Trophoblast cell (in vitro differentiated cells and primary cell): ENCODE results near the gene PRKAR1A.

ENCODE experiments used
- DNase-seq, 2 donors: peaks; one replicate each; pipeline ENCODE4 v3.0.0-alpha.2; 2016
- H2AFZ ChIP-seq: 2 replicates; pipeline ENCODE4 v1.6.1; 2013; ENCODE audit warnings: low read length, moderate library complexity, mild to moderate bottlenecking; ENCODE audit not compliant: insufficient read depth, poor library complexity
- H2AK5ac ChIP-seq: 2 replicates; pipeline ENCODE4 v1.6.1; 2013; ENCODE audit warnings: mild to moderate bottlenecking, low read length
- H2BK120ac ChIP-seq: 2 replicates; pipeline ENCODE4 v1.6.1; 2013; ENCODE audit warnings: low read length, mild to moderate bottlenecking, moderate library complexity; ENCODE audit not compliant: insufficient read depth, poor library complexity
- H2BK12ac ChIP-seq: 2 replicates; pipeline ENCODE4 v1.6.1; 2013; ENCODE audit warnings: mild to moderate bottlenecking, low read length, moderate library complexity
- H2BK5ac ChIP-seq: 2 replicates; pipeline ENCODE4 v1.6.1; 2013; ENCODE audit warnings: low read length, low read depth, moderate library complexity, mild to moderate bottlenecking; ENCODE audit not compliant: poor library complexity
- H3K14ac ChIP-seq: 2 replicates; pipeline ENCODE4 v1.6.1; 2013; ENCODE audit warnings: mild to moderate bottlenecking, low read length
- H3K18ac ChIP-seq: 2 replicates; pipeline ENCODE4 v1.6.1; 2013; ENCODE audit warnings: mild to moderate bottlenecking, low read length
- H3K23ac ChIP-seq: 2 replicates; pipeline ENCODE4 v1.6.1; 2013; ENCODE audit warnings: low read length
- H3K27ac ChIP-seq: 2 replicates; pipeline ENCODE4 v1.5.1; 2013; ENCODE audit warnings: low read depth, mild to moderate bottlenecking, inconsistent platforms, low read length, moderate library complexity
- H3K27me3 ChIP-seq: 2 replicates; pipeline ENCODE4 v1.6.1; 2013; ENCODE audit warnings: inconsistent platforms, mild to moderate bottlenecking, low read length, moderate library complexity; ENCODE audit not compliant: insufficient read depth
- H3K36me3 ChIP-seq, 2 experiments: 1 replicate in 1 of 2; 2 replicates in 1 of 2; pipeline ENCODE4 v1.6.1; 2013; ENCODE audit warnings: low read length in 2 of 2, mild to moderate bottlenecking in 2 of 2, moderate library complexity in 1 of 2; ENCODE audit not compliant: insufficient read depth in 2 of 2, control insufficient read depth in 1 of 2
- H3K4ac ChIP-seq: 2 replicates; pipeline ENCODE4 v1.6.1; 2013; ENCODE audit warnings: low read depth, mild to moderate bottlenecking, low read length, moderate library complexity
- H3K4me1 ChIP-seq, 2 experiments: 1 replicate in 1 of 2; 2 replicates in 1 of 2; pipeline ENCODE4 v1.6.1; 2013; ENCODE audit warnings: low read length in 2 of 2, mild to moderate bottlenecking in 2 of 2, moderate library complexity in 1 of 2; ENCODE audit not compliant: insufficient read depth in 2 of 2, control insufficient read depth in 1 of 2
- H3K4me2 ChIP-seq: 2 replicates; pipeline ENCODE4 v1.6.1; 2013; ENCODE audit warnings: inconsistent platforms, mild to moderate bottlenecking, low read length, moderate library complexity
- H3K4me3 ChIP-seq: 2 replicates; pipeline ENCODE4 v1.5.1; 2013; ENCODE audit warnings: mild to moderate bottlenecking, low read depth, low read length, inconsistent platforms
- H3K79me1 ChIP-seq: one replicate; pipeline ENCODE4 v1.6.1; 2013; ENCODE audit warnings: low read length
- H3K79me2 ChIP-seq: 2 replicates; pipeline ENCODE4 v1.6.1; 2013; ENCODE audit warnings: low read length, mild to moderate bottlenecking; ENCODE audit not compliant: control insufficient read depth, insufficient read depth, poor library complexity
- H3K9ac ChIP-seq: 2 replicates; pipeline ENCODE4 v1.6.1; 2013; ENCODE audit warnings: mild to moderate bottlenecking, low read length
- H3K9me3 ChIP-seq: 2 replicates; pipeline ENCODE4 v1.6.1; 2013; ENCODE audit warnings: low read depth, mild to moderate bottlenecking, control low read depth, inconsistent platforms, low read length; ENCODE audit not compliant: insufficient read depth
- H4K12ac ChIP-seq: 2 replicates; pipeline ENCODE4 v1.6.1; 2013; ENCODE audit warnings: low read depth, mild to moderate bottlenecking, low read length, moderate library complexity
- H4K8ac ChIP-seq: 2 replicates; pipeline ENCODE4 v1.6.1; 2013; ENCODE audit warnings: low read depth, mild to moderate bottlenecking, low read length, moderate library complexity
- H4K91ac ChIP-seq: one replicate; pipeline ENCODE4 v1.6.1; 2013; ENCODE audit warnings: low read depth, mild to moderate bottlenecking, low read length, moderate library complexity
- WGBS: extraction: QIAGEN DNeasy Blood & Tissue Kit; methylation state at CpG from one replicate; pipeline ENCODE4 v1.1.7; 2013; ENCODE audit warnings: missing lambda C conversion rate; ENCODE audit not compliant: insufficient read length, insufficient coverage; ENCODE audit errors: extremely low coverage; 5-methylcytosine and 5-hydroxymethylcytosine counted together

PRKAR1A gene

GRCh38 chr17:68497885-68498319 is 14.3 kb upstream of the PRKAR1A start:
- H3K79me1 ChIP-seq, result no peaks in the 10 kb centered on the region
- H2AFZ ChIP-seq, result no peak overlapping the region
- no peak overlapping the region for H2BK12ac ChIP-seq
- H3K9me3 ChIP-seq, result peaks cover 2% of the 10 kb centered on the region
- H3K14ac ChIP-seq, result no peak overlapping the region
- no peak overlapping the region for H3K9ac ChIP-seq
- H4K91ac ChIP-seq, result no peak overlapping the region
- H4K12ac ChIP-seq, result no peak overlapping the region
- H3K79me2 ChIP-seq, result no peaks in the 10 kb centered on the region
- no peak overlapping the region for H3K27ac ChIP-seq
- H4K8ac ChIP-seq, result no peak overlapping the region
- H2BK120ac ChIP-seq, result no peak overlapping the region
- no peak overlapping the region for H3K4ac ChIP-seq
- no peaks in the 10 kb centered on the region for H3K4me1 ChIP-seq
- H3K4me3 ChIP-seq, result no peak overlapping the region
- WGBS, result no CpG with 5 or more reads among the region's 3 CpGs
- no peak overlapping the region for H2AK5ac ChIP-seq
- H3K27me3 ChIP-seq, result no peaks in the 10 kb centered on the region
- H3K36me3 ChIP-seq, result no peaks in the 10 kb centered on the region
- no peak overlapping the region for H2BK5ac ChIP-seq
- H3K18ac ChIP-seq, result no peak overlapping the region
- H3K4me2 ChIP-seq, result no peak overlapping the region
- no peak overlapping the region for H3K23ac ChIP-seq
- DNase-seq, result peak in 1 of 2 donors; percentile 21

DNA sequence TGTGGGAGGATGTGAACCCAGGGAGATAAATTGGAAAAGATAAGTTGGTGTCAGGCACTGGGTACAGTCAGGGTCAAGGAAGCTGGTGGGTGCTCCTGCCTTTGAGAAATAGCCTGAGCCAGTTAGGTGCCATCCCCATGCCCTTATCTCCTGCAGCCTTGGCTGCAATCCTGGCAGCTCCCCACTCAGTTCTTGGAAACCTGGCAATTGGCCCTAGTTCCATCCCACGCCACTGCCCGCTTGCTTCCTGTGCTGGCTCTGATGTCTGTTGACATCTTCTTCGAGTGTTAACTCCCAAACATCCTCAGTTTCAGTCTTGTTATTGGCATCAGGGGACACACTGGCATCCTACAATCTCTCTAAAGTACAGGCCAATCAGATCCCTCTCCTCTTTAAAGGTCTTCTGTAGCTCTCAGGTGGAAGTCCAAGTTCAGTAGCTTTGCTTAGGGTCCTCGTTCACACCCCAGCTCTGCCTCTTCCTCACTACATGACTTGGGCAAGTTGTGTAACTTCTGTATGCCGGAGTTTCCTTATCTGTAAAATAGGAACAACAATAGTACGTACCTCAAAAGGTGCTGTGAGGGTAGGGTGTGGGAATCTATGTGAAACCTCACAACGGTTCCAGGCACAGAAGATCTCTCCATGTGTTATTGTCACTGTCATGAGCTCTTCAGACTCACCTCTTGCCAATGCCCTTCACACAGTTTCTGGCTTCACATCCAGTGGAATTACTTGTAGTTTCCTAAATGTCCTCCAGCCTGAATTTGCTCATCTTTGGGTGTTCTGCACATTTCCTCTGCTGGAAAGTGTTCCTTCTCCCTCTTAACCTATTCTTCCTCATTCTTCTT is 13.5 kb upstream of the PRKAR1A start:
- Histone ChIP-seq H3K18ac (no peak overlapping the region), H3K27ac (no peak overlapping the region), H3K79me2 (no peaks in the 10 kb centered on the region), H2AFZ (no peak overlapping the region), H2BK12ac (no peak overlapping the region), H3K14ac (no peak overlapping the region), H3K27me3 (no peaks in the 10 kb centered on the region), H2AK5ac (no peak overlapping the region), H3K4me3 (no peak overlapping the region), H3K79me1 (no peaks in the 10 kb centered on the region), H3K4me2 (no peak overlapping the region), H3K23ac (no peak overlapping the region), H4K12ac (no peak overlapping the region), H2BK120ac (no peak overlapping the region), H3K9me3 (peaks cover 2% of the 10 kb centered on the region), H2BK5ac (no peak overlapping the region), H3K9ac (no peak overlapping the region), H4K91ac (no peak overlapping the region), H3K4ac (no peak overlapping the region), H3K36me3 (no peaks in the 10 kb centered on the region), H4K8ac (no peak overlapping the region), H3K4me1 (no peaks in the 10 kb centered on the region)
- no CpG with 5 or more reads among the region's 7 CpGs for WGBS
- no peak for DNase-seq

- H4K91ac ChIP-seq, result no peak overlapping the region
- H3K79me1 ChIP-seq, result no peaks in the 10 kb centered on the region
- no peak overlapping the region for H3K23ac ChIP-seq
- no peaks in the 10 kb centered on the region for H3K27me3 ChIP-seq
- no peak overlapping the region for H3K27ac ChIP-seq
- H2AFZ ChIP-seq, result no peak overlapping the region
- H3K18ac ChIP-seq, result no peak overlapping the region
- H2BK12ac ChIP-seq, result no peak overlapping the region
- no peak overlapping the region for H3K4me2 ChIP-seq
- DNase-seq, result no peak
- no CpG with 5 or more reads among the region's 5 CpGs for WGBS
- H3K4me1 ChIP-seq, result no peaks in the 10 kb centered on the region
- H3K4me3 ChIP-seq, result no peak overlapping the region
- H4K8ac ChIP-seq, result no peak overlapping the region
- no peak overlapping the region for H3K9ac ChIP-seq
- H4K12ac ChIP-seq, result no peak overlapping the region
- no peak overlapping the region for H2BK120ac ChIP-seq
- no peaks in the 10 kb centered on the region for H3K79me2 ChIP-seq
- H3K4ac ChIP-seq, result no peak overlapping the region
- H2BK5ac ChIP-seq, result no peak overlapping the region
- H2AK5ac ChIP-seq, result no peak overlapping the region
- no peaks in the 10 kb centered on the region for H3K36me3 ChIP-seq
- H3K9me3 ChIP-seq, result peaks cover 2% of the 10 kb centered on the region
- no peak overlapping the region for H3K14ac ChIP-seq
These were observed 12.6 kb upstream of the PRKAR1A start for GRCh38 chr17:68499587-68499986.

GRCh38 chr17:68501074-68501473 is 11.2 kb upstream of the PRKAR1A start:
- Histone ChIP-seq H3K36me3 (no peaks in the 10 kb centered on the region), H3K79me2 (no peaks in the 10 kb centered on the region), H4K12ac (no peak overlapping the region), H3K27me3 (no peaks in the 10 kb centered on the region), H2BK120ac (no peak overlapping the region), H3K4ac (no peak overlapping the region), H3K79me1 (no peaks in the 10 kb centered on the region), H3K18ac (no peak overlapping the region), H3K9me3 (peaks cover 2% of the 10 kb centered on the region), H2BK5ac (no peak overlapping the region), H2BK12ac (no peak overlapping the region), H3K27ac (no peak overlapping the region), H3K4me3 (no peak overlapping the region), H3K4me1 (no peaks in the 10 kb centered on the region), H2AK5ac (no peak overlapping the region), H3K9ac (no peak overlapping the region), H3K14ac (no peak overlapping the region), H3K23ac (no peak overlapping the region), H4K91ac (no peak overlapping the region), H2AFZ (no peak overlapping the region), H4K8ac (no peak overlapping the region), H3K4me2 (no peak overlapping the region)
- no CpG with 5 or more reads among the region's 3 CpGs for WGBS
- no peak for DNase-seq
